NOMO-1 treated with dmso at 0.1 percent for 144 hours (cell line): ENCODE data around the gene DSCAM.

Experiments
- DNase-seq: peaks from one replicate; lab custom pipeline; 2025; ENCODE audit not compliant: unreplicated experiment; lab: John Stamatoyannopoulos, UW

DSCAM gene

GRCh38 chr21:40668555-40669275 is 178.2 kb downstream of the DSCAM start:
- no peak for DNase-seq

- no peak for DNase-seq
These were observed 179.0 kb downstream of the DSCAM start for GRCh38 chr21:40667967-40668366.

GRCh38 chr21:40662889-40663288 is 184.1 kb downstream of the DSCAM start:
- DNase-seq: no peak

- no peak for DNase-seq
These were observed 186.5 kb downstream of the DSCAM start for GRCh38 chr21:40660461-40660860.

GRCh38 chr21:40658311-40658710 is 188.6 kb downstream of the DSCAM start:
- DNase-seq: no peak

GRCh38 chr21:40652436-40652835 is 194.5 kb downstream of the DSCAM start:
- DNase-seq: no peak

- DNase-seq: no peak
These were observed 199.3 kb downstream of the DSCAM start for GRCh38 chr21:40647706-40648105.

- no peak for DNase-seq
These were observed 200.3 kb downstream of the DSCAM start for GRCh38 chr21:40646651-40647050.

GRCh38 chr21:40641042-40641441 is 205.9 kb downstream of the DSCAM start:
- no peak for DNase-seq

GRCh38 chr21:40640266-40640789 is 206.6 kb downstream of the DSCAM start:
- no peak for DNase-seq

- no peak for DNase-seq
These were observed 207.3 kb downstream of the DSCAM start for GRCh38 chr21:40639616-40640194.

GRCh38 chr21:40638466-40639251 is 208.3 kb downstream of the DSCAM start:
- DNase-seq: no peak

- DNase-seq: no peak
These were observed 210.9 kb downstream of the DSCAM start for GRCh38 chr21:40636026-40636425.

- DNase-seq: no peak
These were observed 211.6 kb downstream of the DSCAM start for GRCh38 chr21:40635391-40635790.

- no peak for DNase-seq
These were observed 212.8 kb downstream of the DSCAM start for GRCh38 chr21:40634141-40634540.

GRCh38 chr21:40633048-40633447 is 213.9 kb downstream of the DSCAM start:
- no peak for DNase-seq

- no peak for DNase-seq
These were observed 215.7 kb downstream of the DSCAM start for GRCh38 chr21:40631211-40631610.

GRCh38 chr21:40625991-40626390 is 221.0 kb downstream of the DSCAM start:
- DNase-seq: no peak

GRCh38 chr21:40623528-40623927 is 223.4 kb downstream of the DSCAM start:
- DNase-seq: no peak

GRCh38 chr21:40622531-40622930 is 224.4 kb downstream of the DSCAM start:
- no peak for DNase-seq

- DNase-seq: no peak
These were observed 226.4 kb downstream of the DSCAM start for GRCh38 chr21:40620386-40621145.
